Transverse colon (tissue), 4 donors: ENCODE measurements around the gene DIP2B.

Experiments used
- CTCF ChIP-seq, 5 experiments: fragments of 200-600 bp in 3 of 5; fragments of 450-650 bp in 2 of 5; sonication (generic) in 3 of 5; IDR thresholded peaks; 1 replicate in 2 of 5; 2 replicates in 3 of 5; pipeline ENCODE4 v1.5.1; 2016 to 2017; ENCODE audit warnings: antibody characterized with exemption in 5 of 5, inconsistent platforms in 3 of 5, mild to moderate bottlenecking in 2 of 5, moderate library complexity in 1 of 5
- EP300 ChIP-seq: sonication (generic); formaldehyde crosslinking; IDR thresholded peaks from one replicate; pipeline ENCODE4 v1.6.1; 2017; ENCODE audit warnings: antibody characterized with exemption, low read depth
- POLR2A ChIP-seq: fragments of 450-650 bp; IDR thresholded peaks from one replicate; pipeline ENCODE4 v1.6.1; 2016; ENCODE audit warnings: antibody characterized with exemption, mild to moderate bottlenecking, moderate library complexity
- POLR2AphosphoS5 ChIP-seq, 3 donors: sonication (generic); formaldehyde crosslinking; IDR thresholded peaks; one replicate each; pipeline ENCODE4 v1.6.1; 2016; ENCODE audit warnings: antibody characterized with exemption in 3 of 3

DNA sequence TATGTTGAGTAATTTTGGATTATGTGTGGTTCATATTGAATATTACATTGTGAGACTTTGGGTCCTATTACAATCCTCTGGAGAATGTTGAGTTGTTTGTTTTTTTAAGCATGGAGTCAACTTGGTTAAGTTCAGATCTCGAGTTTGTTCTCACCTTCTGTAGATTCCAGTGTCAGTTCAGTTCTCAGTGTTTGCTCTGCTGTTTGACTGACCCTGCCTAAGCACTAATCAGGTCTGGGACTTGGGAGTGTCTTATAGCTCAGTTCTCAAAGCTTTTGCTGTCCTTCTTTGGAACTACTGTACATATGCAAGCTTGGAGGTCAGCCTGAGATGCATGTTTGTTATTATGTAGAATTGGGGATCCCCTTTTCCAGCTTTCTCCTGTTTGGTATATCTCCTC lies 63.1 kb downstream of the DIP2B start:
- TF ChIP-seq CTCF (IDR thresholded peaks at IDR 0.05) (no peak), POLR2A (no peak), POLR2AphosphoS5 (IDR thresholded peaks at IDR 0.05) (no peak), EP300 (no peak)
